GM12872 (cell line): ENCODE measurements around the gene TESMIN.

Source experiments
- TF ChIP-seq, protein P1 (sequence below): IDR thresholded peaks from 3 replicates; pipeline ENCODE4 v1.5.1; 2011; ENCODE audit warnings: low read depth, mild to moderate bottlenecking, low read length, moderate library complexity; ENCODE audit not compliant: insufficient read depth

TESMIN gene

DNA sequence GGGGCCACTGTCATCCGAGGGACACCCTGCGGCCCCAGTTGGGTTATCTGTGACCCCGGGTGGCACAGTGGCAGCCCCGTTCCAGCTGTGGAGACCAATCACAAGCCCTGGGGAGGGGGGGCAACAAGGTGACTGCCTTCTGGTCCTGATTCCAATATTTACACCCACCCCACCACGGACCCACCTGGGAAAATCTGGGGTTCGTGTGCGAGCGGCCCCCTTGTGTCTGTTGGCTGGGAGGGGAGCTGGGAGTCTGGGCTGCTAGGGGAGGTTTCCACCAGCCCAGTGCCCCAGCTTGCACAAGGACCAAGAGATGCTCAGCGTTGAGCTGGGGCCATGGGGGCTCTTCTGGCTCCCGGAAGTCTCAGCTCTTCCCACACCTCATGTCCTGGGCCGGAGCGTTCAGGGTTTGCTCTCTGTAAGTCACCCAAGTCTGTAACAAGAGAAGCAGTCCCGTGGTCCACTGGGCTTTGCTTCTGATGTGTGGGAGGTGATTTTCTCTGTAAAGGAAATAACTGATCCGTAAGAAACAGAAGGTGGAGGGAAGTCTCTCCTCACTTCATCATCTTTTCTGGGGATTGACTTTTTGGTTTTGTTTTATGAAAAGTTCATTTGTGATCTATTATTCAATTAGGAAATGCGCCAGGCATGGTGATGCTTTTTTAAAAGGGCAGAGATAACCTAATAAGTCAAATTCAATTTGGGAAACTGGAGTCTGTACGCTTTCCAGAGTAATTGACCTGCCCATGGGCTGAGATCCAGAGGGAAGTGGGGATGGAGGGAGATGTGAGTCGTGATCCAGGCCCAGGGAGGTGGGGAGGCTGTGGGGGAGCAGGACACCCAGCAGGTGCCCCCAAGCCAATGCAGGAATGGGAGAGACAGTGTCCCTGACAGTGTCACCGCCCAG, 89.4 kb downstream of the TESMIN start:
- TF ChIP-seq, protein P1, sequence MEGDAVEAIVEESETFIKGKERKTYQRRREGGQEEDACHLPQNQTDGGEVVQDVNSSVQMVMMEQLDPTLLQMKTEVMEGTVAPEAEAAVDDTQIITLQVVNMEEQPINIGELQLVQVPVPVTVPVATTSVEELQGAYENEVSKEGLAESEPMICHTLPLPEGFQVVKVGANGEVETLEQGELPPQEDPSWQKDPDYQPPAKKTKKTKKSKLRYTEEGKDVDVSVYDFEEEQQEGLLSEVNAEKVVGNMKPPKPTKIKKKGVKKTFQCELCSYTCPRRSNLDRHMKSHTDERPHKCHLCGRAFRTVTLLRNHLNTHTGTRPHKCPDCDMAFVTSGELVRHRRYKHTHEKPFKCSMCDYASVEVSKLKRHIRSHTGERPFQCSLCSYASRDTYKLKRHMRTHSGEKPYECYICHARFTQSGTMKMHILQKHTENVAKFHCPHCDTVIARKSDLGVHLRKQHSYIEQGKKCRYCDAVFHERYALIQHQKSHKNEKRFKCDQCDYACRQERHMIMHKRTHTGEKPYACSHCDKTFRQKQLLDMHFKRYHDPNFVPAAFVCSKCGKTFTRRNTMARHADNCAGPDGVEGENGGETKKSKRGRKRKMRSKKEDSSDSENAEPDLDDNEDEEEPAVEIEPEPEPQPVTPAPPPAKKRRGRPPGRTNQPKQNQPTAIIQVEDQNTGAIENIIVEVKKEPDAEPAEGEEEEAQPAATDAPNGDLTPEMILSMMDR = no peak

DNA sequence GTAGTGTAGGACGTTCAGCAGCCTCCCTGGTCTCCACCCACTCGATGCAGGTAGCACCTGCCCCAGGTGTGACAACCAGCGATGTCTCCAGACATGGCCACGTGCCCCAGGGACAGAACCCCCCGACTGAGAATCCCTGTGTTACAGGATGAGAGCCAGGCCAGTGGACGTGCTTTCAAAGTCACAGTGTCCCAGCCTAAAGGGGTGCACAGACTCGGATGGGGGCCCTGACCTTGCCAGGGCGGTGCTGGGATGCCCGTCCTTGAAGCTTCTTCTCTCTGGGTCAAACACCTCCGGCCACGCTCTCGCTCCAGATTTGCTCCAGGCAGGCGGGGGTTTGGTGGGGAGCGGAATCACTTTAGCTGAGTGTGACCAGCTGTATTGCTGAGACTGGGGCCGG, 90.3 kb downstream of the TESMIN start:
- TF ChIP-seq, protein P1 = no peak

DNA sequence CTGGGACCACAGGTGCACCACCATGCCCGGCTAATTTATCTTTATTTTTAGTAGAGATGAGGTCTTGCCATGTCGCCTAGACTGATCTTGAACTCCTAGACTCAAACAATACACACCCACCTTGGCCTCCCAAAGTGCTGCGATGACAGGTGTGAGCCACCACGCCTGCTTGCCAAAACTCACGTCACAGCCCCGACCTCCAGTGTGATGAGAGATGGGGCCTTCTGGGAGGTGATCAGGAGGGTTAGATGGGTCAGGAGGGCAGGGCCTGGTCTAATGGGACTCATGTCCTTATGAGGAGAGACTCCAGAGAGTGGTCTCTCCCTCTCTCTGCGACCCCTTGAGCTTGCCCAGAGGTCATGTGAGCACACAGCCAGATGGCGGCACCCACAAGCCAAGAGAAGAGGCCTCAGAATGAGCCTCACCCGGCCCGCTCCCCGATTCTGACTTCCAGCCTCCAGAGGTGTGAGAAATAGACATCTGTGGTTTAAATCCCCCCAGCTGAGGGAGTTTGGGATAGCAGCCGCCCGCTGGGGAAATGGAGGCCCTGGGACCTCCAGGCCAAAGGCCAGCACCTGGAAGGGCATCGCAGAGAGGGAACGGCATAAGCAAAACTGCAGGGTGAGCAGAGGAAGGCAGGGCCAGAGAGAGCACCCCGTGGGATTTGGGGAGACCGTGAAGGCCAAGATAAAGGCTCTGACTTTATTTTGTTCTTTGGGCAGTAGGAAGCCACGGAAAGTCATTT, 91.1 kb downstream of the TESMIN start:
- TF ChIP-seq, protein P1 = no peak

DNA sequence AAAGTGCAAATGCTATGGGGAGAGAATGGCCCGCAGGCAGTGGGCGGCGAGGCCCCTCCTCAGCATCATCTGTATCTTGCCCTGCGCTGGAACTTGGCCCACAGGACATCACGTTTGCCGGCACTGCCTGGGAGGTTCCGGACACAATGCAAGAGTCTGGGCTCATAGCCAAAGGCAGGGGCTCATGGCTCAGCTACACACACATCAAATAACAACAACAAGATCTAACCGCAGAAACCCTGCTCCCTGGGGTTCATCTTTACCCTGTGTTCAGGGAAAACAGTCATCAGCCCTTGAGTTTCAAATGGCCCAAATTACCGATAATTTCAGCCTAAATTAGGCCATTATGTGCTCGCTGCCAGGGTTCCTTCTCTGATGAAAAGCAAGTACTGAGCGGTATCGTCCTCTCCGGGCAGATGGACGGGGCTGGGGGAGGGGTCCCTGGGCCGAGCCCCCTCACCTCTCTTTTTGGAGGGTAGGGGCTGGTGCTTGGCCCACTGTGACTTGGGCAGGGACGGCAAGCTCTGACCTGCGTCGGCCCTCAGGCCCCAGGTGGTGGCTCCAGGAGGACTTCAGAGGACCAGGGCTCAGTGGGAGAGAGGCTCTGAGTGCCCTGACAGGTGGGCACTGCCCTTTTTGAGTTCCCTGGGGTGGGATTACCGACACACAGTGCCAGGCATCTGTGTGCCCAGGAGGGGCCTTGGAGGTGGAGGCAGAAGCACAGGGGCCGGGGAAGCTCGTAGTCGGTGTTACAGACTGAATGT, 92.0 kb downstream of the TESMIN start:
- TF ChIP-seq, protein P1 = no peak

- TF ChIP-seq, protein P1 = no peak
Observed at GRCh38 chr11:68658661-68659060, 92.7 kb downstream of the TESMIN start.

DNA sequence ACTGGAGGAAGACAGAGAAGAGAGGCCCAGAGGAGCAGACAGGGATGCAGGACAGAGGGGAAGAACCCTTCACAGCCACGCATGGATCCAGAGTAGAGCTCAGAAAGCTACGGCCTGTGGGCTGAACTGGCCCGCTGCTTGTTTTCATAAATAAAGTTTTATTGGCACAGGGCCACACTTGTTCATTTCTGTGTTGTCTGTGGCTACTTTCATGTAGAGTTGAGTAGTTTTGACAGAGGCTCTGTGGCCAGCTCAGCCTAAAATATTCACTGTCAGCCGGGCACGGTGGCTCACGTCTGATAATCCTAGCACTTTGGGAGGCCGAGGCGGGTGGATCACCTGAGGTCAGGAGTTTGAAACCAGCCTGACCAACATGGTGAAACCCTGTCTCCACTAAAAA, 93.2 kb downstream of the TESMIN start:
- TF ChIP-seq, protein P1 = no peak
